HG03097 (cell line): ENCODE results near the gene NAALADL1.
"Not testable (repeated sequence)": the region's sequence is repeated elsewhere in the genome, so short reads cannot be mapped to it uniquely, and the experiment has no call there.

ENCODE experiments used
- ATAC-seq: cut with Tn5 transposase; IDR thresholded peaks from one replicate; pipeline ENCODE4 v1.9.1; 2021; ENCODE audit not compliant: unreplicated experiment, low FRiP score

The NAALADL1 gene

GRCh38 chr11:65053827-65054508 lies 4.4 kb downstream of the NAALADL1 start:
- no peak for ATAC-seq

- ATAC-seq, result no peak
Measured at GRCh38 chr11:65051398-65051858, 6.9 kb downstream of the NAALADL1 start.

- ATAC-seq, result no peak
Measured at GRCh38 chr11:65047581-65048422, 10.6 kb downstream of the NAALADL1 start.

- no peak for ATAC-seq
Measured at GRCh38 chr11:65045728-65046127, 12.6 kb downstream of the NAALADL1 start.

- ATAC-seq, result no peak
Measured at GRCh38 chr11:65045061-65045460, 13.3 kb downstream of the NAALADL1 start.

- ATAC-seq, result no peak
Measured at GRCh38 chr11:65043881-65044501, 14.4 kb downstream of the NAALADL1 start.

GRCh38 chr11:65042891-65043290 lies 15.5 kb downstream of the NAALADL1 start:
- no peak for ATAC-seq

- ATAC-seq, result peak; percentile 69
Measured at GRCh38 chr11:65040847-65041622, 17.3 kb downstream of the NAALADL1 start, which contains the start of gene SAC3D1. TSS of gene SAC3D1 (plus strand) at chr11:65041210. CDS start at chr11:65041293, 83 bp downstream.

- ATAC-seq, result no peak
Measured at GRCh38 chr11:65040520-65040846, 17.9 kb downstream of the NAALADL1 start.

- ATAC-seq, result no peak
Measured at GRCh38 chr11:65036931-65037330, 21.4 kb downstream of the NAALADL1 start.

- no peak for ATAC-seq
Measured at GRCh38 chr11:65035579-65035978, 22.8 kb downstream of the NAALADL1 start.

GRCh38 chr11:65034423-65034822 lies 23.9 kb downstream of the NAALADL1 start:
- ATAC-seq, result no peak

GRCh38 chr11:65032216-65032615 lies 26.1 kb downstream of the NAALADL1 start:
- ATAC-seq, result no peak

- ATAC-seq, result peak; percentile 81
Measured at GRCh38 chr11:65027213-65028067, 30.9 kb downstream of the NAALADL1 start, which contains the start of gene SNX15. TSS of gene SNX15 (plus strand) at chr11:65027439. CDS start at chr11:65027538, 99 bp downstream.

GRCh38 chr11:65026810-65027209 lies 31.5 kb downstream of the NAALADL1 start:
- ATAC-seq, result no peak

- ATAC-seq, result not testable (repeated sequence)
Measured at GRCh38 chr11:65023502-65023901, 34.9 kb downstream of the NAALADL1 start.

- ATAC-seq, result no peak
Measured at GRCh38 chr11:65021509-65021908, 36.8 kb downstream of the NAALADL1 start.

GRCh38 chr11:65021003-65021402 lies 37.4 kb downstream of the NAALADL1 start:
- ATAC-seq, result no peak

- ATAC-seq, result no peak
Measured at GRCh38 chr11:65019824-65020223, 38.5 kb downstream of the NAALADL1 start.

- no peak for ATAC-seq
Measured at GRCh38 chr11:65017937-65018336, 40.4 kb downstream of the NAALADL1 start.
